Skeletal muscle tissue (tissue), 4 donors: ENCODE data around the gene ZNF124. TPM values are rescaled to one million over a fixed set of nuclear protein-coding genes. Genes with fewer than 3 reads are reported as not detected.

ENCODE experiments used
- H3K27ac ChIP-seq: one replicate; pipeline ENCODE4 v1.7.0; 2013; ENCODE audit warnings: mild to moderate bottlenecking, low read depth, low read length, inconsistent platforms
- H3K27me3 ChIP-seq, 3 donors: one replicate each; pipeline ENCODE4 v1.7.0; 2013; ENCODE audit warnings: low read length in 3 of 3; ENCODE audit not compliant: control insufficient read depth in 3 of 3, insufficient read depth in 3 of 3
- H3K36me3 ChIP-seq, 3 donors: one replicate each; pipeline ENCODE4 v1.7.0; 2013; ENCODE audit warnings: low read length in 3 of 3; ENCODE audit not compliant: control insufficient read depth in 3 of 3, insufficient read depth in 3 of 3
- H3K4me1 ChIP-seq, 3 donors: one replicate each; pipeline ENCODE4 v1.7.0; 2013; ENCODE audit warnings: low read length in 3 of 3, mild to moderate bottlenecking in 3 of 3; ENCODE audit not compliant: control insufficient read depth in 3 of 3, insufficient read depth in 3 of 3
- H3K4me3 ChIP-seq, 3 donors: one replicate each; pipeline ENCODE4 v1.7.0; 2013; ENCODE audit warnings: low read length in 3 of 3
- H3K9ac ChIP-seq, 3 donors: one replicate each; pipeline ENCODE4 v1.7.0; 2013; ENCODE audit warnings: low read length in 3 of 3, mild to moderate bottlenecking in 3 of 3, moderate library complexity in 2 of 3, low read depth in 1 of 3
- H3K9me3 ChIP-seq, 3 donors: one replicate each; pipeline ENCODE4 v1.7.0; 2013; ENCODE audit warnings: low read length in 3 of 3; ENCODE audit not compliant: control insufficient read depth in 3 of 3
- total RNA-seq: library from RNA; depleted of rRNA; stranded (reverse); fragments of >200 nt; gene quantifications from one replicate; pipeline ENCODE4 v1.2.3, GENCODE V29; 2014
- donor health status: Osteomylitis.

Gene ZNF124
- total RNA-seq, 1 donor from 2014 or later: 147 TPM

- no peak overlapping the region for H3K9ac ChIP-seq
- H3K27ac ChIP-seq: no peak overlapping the region
- no peaks in the 10 kb centered on the region for H3K27me3 ChIP-seq
- H3K36me3 ChIP-seq: no peaks in the 10 kb centered on the region
- peaks cover 9 to 12% (median 9%) of the 10 kb centered on the region in 3 donors for H3K4me1 ChIP-seq
- H3K4me3 ChIP-seq: no peak overlapping the region
- H3K9me3 ChIP-seq: no peaks in the 10 kb centered on the region
These were observed 56.3 kb downstream of the ZNF124 start for GRCh38 chr1:247115545-247115944.

- H3K4me3 ChIP-seq: no peak overlapping the region
- H3K9ac ChIP-seq: no peak overlapping the region
- H3K27ac ChIP-seq: no peak overlapping the region
- H3K27me3 ChIP-seq: no peaks in the 10 kb centered on the region
- no peaks in the 10 kb centered on the region for H3K36me3 ChIP-seq
- H3K4me1 ChIP-seq: peaks cover 10 to 13% (median 11%) of the 10 kb centered on the region in 3 donors
- no peaks in the 10 kb centered on the region for H3K9me3 ChIP-seq
These were observed 56.7 kb downstream of the ZNF124 start for GRCh38 chr1:247115141-247115510.

- Histone ChIP-seq H3K9ac (no peak overlapping the region), H3K27ac (no peak overlapping the region), H3K27me3 (no peaks in the 10 kb centered on the region)
These were observed 57.3 kb downstream of the ZNF124 start for GRCh38 chr1:247114351-247115140.

GRCh38 chr1:247113733-247114271, 58.0 kb downstream of the ZNF124 start:
- H3K27me3 ChIP-seq: no peaks in the 10 kb centered on the region
- no peak overlapping the region for H3K4me3 ChIP-seq
- H3K9me3 ChIP-seq: no peaks in the 10 kb centered on the region
- H3K27ac ChIP-seq: no peak overlapping the region
- no peak overlapping the region for H3K9ac ChIP-seq
- no peaks in the 10 kb centered on the region for H3K36me3 ChIP-seq
- H3K4me1 ChIP-seq: peaks cover 10 to 13% (median 11%) of the 10 kb centered on the region in 3 donors

More at GRCh38 chr1:247114351-247115140, 57.3 kb downstream of the ZNF124 start:
- no peak overlapping the region for H3K4me3 ChIP-seq
- H3K9me3 ChIP-seq: no peaks in the 10 kb centered on the region
- no peaks in the 10 kb centered on the region for H3K36me3 ChIP-seq
- peaks cover 10 to 13% (median 11%) of the 10 kb centered on the region in 3 donors for H3K4me1 ChIP-seq

GRCh38 chr1:247113094-247113497, 58.7 kb downstream of the ZNF124 start:
- H3K9me3 ChIP-seq: no peaks in the 10 kb centered on the region
- H3K4me3 ChIP-seq: no peak overlapping the region
- H3K27ac ChIP-seq: no peak overlapping the region
- peaks cover 10 to 13% (median 11%) of the 10 kb centered on the region in 3 donors for H3K4me1 ChIP-seq
- no peak overlapping the region for H3K9ac ChIP-seq
- no peaks in the 10 kb centered on the region for H3K27me3 ChIP-seq
- no peaks in the 10 kb centered on the region for H3K36me3 ChIP-seq

GRCh38 chr1:247112479-247112781, 59.4 kb downstream of the ZNF124 start:
- Histone ChIP-seq H3K27ac (peak overlapping the region; percentile 58), H3K4me1 (peaks cover 10 to 13% (median 11%) of the 10 kb centered on the region in 3 donors), H3K36me3 (no peaks in the 10 kb centered on the region), H3K9me3 (no peaks in the 10 kb centered on the region), H3K4me3 (peak overlapping the region; percentile 66 to 79 (median 79)), H3K9ac (peak overlapping the region; percentile 70 to 88 (median 81)), H3K27me3 (no peaks in the 10 kb centered on the region)

GRCh38 chr1:247111700-247112478, 59.9 kb downstream of the ZNF124 start:
- Histone ChIP-seq H3K27ac (peak overlapping the region; percentile 58), H3K4me1 (peaks cover 10 to 13% (median 11%) of the 10 kb centered on the region in 3 donors), H3K4me3 (peak overlapping the region; percentile 66 to 79 (median 79)), H3K9me3 (no peaks in the 10 kb centered on the region), H3K9ac (peak overlapping the region; percentile 70 to 88 (median 81)), H3K36me3 (no peaks in the 10 kb centered on the region), H3K27me3 (no peaks in the 10 kb centered on the region)

GRCh38 chr1:247111259-247111699, 60.5 kb downstream of the ZNF124 start:
- Histone ChIP-seq H3K9me3 (no peaks in the 10 kb centered on the region), H3K27me3 (no peaks in the 10 kb centered on the region), H3K27ac (peak overlapping the region; percentile 58), H3K4me3 (peak overlapping the region; percentile 67 to 79 (median 79)), H3K4me1 (peaks cover 10 to 13% (median 11%) of the 10 kb centered on the region in 3 donors), H3K36me3 (no peaks in the 10 kb centered on the region), H3K9ac (peak overlapping the region; percentile 70 to 88 (median 81))

GRCh38 chr1:247110627-247111258, 61.1 kb downstream of the ZNF124 start:
- Histone ChIP-seq H3K9me3 (no peaks in the 10 kb centered on the region), H3K4me3 (peak overlapping the region; percentile 67 to 79 (median 79)), H3K27ac (peak overlapping the region; percentile 58), H3K27me3 (no peaks in the 10 kb centered on the region), H3K9ac (peak overlapping the region; percentile 70 to 88 (median 81)), H3K4me1 (peaks cover 10 to 13% (median 11%) of the 10 kb centered on the region in 3 donors), H3K36me3 (no peaks in the 10 kb centered on the region)
